Measurements from ENCODE around the gene KATNAL1.

Gene KATNAL1

DNA sequence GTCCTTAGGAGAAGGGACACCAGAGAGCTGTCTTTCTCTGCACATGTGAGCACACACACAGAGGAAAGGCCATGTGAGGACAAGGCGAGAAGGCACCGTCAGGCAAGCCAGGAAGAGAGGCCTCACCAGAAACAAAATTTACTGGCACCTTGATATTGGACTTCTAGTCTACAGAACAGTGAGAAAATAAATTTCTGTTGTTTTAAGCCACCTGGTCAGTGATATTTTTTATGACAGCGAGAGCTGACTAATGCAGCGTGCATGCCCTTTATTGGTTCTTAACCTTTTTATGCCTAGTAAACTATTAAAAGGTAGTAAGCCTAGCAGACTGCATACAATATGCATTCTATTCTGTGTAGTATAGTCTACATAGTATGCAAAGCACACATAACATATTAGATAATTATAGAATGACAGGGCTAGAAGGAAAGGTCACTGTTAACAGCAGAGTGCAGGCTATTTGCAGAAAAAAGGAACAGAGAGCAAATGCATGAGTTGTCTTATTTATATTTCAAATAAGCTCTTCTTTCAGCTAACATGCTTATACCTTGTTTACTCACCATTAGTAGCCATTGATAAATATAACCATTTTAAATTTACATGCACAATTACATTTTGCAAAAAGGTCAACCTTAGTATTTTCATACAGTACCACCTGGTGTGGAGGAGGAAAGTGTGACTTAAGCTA lies 25.2 kb upstream of the KATNAL1 start:
- no peak for DNase-seq (ENCODE audit: low spot score)

DNA sequence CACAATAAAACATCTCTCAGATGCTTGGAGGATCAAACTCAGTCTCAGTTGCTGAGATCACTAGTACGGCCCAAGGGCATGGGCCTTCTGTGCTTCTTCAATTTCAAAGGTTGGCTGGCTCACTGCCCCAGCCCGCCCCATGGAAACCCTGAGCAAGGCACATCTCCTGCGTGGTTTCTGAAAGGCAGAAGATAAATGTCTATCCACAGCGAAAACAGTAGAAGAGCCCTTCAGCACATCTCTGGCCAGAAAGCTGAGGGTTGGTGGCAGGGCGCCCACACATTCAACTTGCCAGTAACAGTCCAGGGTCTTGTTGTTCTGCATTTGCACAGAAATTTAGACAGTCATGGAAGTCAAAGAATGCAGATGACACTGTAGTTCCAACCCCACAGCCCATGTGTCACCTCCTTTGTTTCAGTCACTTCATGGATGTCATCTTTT lies 24.0 kb upstream of the KATNAL1 start:
- DNase-seq (ENCODE audit: low spot score) = peak; percentile 21

DNA sequence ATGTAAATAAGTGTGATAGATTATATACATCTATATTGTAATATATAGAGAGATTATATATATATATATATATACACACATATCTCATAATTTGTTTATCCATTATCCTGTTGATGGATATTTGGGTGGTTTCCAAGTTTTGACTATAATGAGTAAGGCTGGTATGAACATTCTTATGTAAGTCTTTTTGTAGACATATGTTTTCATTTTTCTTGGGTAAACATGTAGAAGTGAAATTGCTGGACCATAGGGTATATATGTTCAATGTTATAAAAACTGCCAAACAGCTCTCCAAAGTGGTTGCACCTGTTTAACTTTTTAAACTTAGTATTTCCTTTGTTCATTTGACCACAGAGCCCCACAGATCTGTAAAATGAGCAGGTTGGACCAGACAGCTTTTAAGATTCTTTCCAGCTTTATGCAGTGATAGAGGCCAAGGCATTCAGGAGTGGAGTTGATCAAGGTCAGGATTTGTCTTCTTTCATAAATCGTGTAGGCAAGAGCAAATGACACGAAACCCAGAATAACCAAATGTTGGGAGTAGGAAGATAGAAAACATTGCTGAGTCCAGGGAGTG lies 21.7 kb upstream of the KATNAL1 start:
- DNase-seq (ENCODE audit: low spot score) = no peak

DNA sequence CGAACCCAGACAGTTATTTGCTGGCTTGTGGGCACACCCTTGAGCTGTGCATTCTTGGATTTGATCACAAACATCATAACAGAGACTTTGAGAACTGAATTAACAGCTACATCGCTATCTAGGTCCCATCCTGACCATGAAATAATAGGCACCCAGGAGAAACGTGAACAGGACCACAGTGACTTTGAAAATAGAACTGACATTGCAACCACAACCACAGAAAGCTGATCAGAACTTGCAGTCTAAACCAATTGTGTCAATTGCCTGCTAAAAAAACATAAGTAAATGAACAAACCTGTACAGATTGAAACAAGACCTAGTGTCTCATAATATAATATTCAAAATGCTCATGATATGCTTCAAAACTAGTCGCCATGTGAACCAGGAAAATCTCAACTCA lies 18.3 kb upstream of the KATNAL1 start:
- no peak for DNase-seq (ENCODE audit: low spot score)

DNA sequence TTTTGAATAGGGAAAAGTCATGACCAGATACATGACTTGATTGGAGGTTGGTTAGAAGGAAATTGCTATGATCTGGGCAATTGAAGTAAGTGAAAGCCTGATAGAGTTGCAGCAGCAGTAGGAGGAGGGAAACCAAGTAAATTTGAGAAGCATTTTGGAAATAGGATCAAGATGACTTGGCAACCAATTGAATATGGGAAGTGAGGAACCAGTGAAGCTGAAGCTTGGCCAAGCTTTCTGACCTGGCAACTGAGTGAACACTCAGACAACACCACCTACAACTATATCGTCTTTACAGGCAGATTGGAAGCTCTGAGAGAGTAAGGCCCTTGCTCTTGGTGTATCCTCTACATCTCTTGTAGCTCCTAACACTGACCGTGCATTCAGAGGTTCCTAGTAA lies 16.2 kb upstream of the KATNAL1 start:
- DNase-seq (ENCODE audit: low spot score) = no peak

DNA sequence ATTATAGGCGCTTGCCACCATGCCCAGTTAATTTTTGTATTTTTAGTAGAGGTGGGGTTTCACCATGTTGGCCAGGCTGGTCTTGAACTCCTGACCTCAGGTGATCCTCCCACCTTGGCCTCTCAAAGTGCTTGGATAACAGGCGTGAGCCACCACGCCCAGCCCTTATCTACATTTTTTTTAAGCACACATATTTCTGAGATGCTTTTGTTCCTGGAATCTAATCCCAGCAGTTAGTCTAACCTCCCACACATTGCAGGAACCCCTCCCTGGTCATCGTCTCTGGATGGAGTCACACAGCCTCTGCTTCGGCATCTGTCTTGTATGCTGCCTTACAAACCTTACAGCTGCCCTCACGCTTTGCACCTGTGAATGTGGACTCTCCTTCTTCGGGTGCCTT lies 15.1 kb upstream of the KATNAL1 start:
- no peak for DNase-seq (ENCODE audit: low spot score)

DNA sequence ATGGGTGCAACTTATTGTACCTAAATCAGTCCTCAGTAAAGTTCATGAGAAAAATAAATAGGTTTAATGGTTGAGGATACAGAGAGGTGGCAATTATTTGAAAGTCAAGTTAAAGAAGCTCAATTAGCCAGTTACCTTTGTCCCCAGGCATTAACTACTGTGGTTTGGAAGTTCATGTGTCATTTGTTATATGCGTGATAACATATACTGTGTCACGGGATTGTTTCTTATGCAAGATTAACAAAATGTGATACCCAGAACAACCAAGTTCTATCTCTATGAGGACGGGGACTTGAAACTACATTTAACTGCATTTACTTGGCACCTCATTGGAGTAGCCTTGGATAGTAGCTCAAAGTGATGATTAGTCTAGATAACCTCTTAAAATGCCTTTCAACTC lies 13.9 kb upstream of the KATNAL1 start:
- no peak for DNase-seq (ENCODE audit: low spot score)

DNA sequence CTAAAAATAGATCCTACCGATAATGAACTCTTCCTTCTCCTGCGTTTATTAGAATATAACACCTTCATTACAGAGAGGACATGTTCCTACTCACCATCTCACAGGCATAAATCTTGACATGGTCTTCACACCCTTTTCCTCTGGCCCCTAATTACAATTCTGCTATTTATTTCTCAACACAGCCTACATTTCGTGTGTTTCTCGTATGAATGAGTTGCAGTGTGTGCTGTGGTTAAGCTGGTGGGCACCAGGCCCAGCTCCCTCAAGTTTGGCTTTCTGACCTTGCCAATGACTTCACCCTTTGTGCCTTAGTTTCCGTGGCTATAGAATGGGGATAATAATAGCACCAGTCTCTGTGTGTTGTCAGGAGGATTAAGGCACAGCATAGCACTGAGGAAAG lies 12.3 kb upstream of the KATNAL1 start:
- peak; percentile 49 for DNase-seq (ENCODE audit: low spot score)

DNA sequence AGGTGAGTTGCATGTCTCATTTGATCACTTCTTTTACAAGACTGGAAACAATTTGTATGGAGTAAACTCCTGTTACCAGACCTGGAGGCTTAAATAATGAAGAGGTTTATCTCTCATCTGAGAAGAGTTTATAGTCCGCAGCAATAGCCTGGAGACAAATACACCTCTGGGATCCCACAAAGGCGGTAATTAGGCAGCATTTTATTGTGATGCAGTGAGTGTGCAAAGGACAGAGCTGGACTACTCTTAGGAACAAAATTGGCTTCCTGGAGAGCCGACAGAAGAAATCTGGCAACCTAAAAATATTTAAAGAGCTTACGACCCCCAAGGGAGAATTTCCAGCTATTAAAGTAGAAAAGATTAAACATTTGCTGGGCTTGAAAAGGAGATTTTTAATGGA lies 11.8 kb upstream of the KATNAL1 start:
- DNase-seq (ENCODE audit: low spot score) = no peak

DNA sequence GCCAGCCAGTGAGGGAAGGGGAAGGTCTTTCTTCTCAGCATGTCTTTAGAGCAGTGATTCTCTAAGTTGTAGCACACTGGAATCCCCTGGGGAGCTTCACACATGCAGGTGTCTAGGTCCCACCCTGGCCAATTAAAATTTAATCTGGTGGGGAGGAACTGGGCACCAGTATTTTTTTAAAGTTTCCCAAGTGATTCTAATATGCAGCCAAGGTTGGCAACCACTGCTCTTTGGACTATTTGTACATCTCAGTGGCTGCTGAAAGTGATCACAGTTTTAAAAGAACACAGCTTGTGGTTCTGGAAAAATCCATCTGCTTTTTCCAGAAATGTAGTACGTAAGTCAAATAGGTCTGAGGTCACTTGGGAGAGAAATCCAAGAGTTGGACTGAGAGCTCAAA lies 10.7 kb upstream of the KATNAL1 start:
- DNase-seq (ENCODE audit: low spot score) = no peak

DNA sequence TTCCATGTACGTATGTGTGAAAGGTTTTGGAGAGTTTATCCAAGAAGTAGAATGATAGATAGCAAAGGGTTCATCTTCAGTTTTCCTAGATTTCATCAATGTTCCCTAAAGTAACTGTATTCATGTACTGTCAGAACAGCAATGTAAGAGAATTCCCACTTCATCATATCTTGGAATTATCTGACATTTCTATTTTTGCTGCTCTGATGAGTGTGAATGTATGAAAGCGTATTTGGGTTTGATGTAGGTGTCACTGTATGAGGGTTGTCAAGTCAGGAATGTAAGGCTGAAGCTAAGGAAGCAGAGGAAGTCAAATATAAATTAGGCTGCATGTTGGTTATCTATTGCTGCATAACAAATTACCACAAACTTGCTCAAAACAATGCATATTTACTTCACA lies 7.2 kb upstream of the KATNAL1 start:
- DNase-seq (ENCODE audit: low spot score) = no peak

DNA sequence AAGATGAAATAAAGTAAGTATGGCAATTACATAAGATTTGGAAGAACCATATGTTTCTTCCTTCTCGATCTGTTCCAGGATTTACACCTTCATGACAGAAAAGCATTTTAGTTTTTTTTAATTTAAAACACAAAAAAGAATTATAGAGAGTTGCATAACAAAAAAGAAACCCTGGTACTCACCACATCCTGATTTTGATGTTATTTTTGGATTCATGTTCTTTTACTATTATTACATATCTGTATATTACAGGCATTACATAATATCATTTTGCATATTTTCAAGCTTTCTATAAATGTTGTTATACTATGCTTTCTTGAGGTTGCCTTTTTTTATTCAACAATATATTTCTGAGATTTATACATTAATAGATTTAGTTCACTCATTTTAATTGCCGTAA lies 6.7 kb upstream of the KATNAL1 start:
- DNase-seq (ENCODE audit: low spot score) = no peak

DNA sequence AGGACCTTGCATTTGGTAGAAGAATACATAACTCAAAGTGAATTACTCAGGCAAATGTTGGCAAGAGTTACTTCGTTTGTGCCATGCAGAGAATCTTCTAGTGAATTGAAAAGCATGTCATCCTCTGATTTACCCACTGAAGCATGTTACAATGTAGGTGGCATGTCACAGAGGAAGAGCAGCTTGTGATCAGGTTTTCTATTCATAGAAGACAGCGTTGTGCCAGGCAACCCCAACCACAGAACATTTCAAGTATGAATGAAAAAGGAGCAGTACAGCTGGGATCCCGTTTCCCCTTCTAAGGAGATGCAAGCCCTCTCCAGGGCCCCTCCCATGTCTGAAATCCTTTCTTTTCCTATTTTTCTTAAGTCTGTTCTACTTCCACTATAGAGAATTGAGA lies 6.0 kb upstream of the KATNAL1 start:
- DNase-seq (ENCODE audit: low spot score) = no peak

DNA sequence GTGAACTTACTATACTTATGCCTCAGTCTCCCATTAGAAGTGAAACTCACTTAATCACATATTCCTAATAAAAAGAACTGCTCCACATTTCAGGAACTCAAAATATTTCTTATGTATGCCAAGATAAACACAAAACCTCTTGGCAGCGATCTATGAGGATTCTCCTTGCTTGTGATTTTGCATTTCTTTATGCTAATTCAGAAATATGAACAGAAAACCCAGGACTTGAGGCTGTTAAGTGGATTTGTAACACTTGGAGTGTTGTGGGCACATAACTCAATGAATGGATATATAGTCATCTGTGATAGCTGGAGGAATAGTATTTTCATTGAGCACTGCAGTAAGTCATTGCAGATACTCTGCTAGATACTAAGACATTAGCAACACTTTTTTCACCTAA lies 5.6 kb upstream of the KATNAL1 start:
- DNase-seq (ENCODE audit: low spot score) = no peak

DNA sequence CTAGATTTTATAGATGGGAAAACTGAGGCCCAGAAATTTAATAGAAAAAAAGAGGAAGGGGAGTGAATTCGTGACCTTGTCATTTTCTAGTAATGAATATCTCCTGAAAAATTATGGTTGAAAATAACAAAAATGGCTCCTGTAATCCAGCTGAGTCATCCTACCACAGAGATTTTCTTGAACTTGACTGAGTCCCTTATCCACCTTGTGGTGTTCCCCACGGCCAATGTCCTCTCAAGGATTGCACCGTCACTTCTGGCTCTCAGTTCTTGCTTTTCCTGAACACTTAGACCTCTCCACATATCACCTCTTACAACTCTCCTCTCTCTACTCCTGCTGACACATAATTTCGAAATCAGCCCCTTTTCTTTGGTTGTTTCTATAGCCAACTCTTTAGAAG lies 1.2 kb upstream of the KATNAL1 start:
- no peak for DNase-seq (ENCODE audit: low spot score)

DNA sequence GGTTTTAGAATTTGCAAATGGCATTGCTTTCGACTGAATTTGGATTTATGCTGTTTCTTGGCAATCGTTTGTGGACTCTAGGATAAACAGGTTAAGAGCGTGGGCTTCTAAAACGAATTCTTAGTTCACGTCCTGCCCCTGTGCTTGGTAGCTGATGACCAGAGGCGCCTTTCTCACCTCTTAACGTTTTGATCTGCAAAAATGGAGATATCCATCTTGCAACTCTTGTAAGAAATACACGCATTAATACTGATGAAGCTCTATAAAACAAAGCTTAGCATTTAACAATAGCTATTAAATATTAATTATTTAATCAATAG lies 580 bp upstream of the KATNAL1 start:
- no peak for DNase-seq (ENCODE audit: low spot score)

DNA sequence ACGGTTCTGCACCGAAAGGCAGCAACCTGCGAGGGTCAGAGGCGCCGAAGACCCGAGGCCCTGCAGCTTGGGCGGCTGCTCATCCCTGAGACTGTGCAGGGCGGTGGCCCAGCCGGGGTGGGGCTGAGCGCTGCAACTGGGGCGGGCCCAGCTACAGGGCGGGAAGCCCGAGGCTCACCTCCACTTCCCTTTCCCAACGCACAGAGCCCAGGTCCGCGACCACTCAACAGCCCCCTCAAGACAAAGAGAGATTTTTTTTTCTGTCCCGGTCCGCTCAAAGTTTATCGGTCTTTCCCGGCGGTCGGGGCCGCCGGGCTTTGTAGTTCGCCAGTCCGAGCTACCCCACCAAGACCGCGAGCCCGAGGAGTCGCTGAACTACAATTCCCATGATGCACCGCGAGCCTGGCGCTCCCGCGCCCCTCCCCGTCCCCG lies 573 bp downstream of the KATNAL1 start:
- peak; percentile 94 for DNase-seq (ENCODE audit: low spot score)

DNA sequence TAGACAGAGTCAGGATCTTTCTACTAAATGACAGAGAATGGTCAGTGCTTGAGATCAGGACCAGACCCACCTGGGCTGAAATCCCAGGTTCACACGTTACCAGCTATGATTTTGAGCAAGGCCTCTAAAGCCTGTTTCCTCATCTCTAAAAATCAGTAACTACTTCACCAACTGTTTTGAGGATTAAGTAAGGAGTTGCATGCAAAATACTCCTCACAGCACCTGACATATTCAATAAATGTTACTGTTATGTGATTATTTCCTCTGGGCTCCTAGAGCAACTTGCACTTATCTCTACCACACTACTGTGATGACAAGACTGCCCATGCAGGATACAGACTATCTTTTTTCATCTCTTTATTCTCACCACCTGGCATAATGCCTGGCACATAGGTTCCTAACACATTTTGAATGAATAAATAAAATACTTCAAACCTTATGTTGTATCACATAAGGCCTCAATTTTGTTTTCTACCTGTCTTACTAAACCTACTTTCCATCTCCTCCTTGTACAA lies 1.8 kb downstream of the KATNAL1 start:
- DNase-seq (ENCODE audit: low spot score) = no peak

DNA sequence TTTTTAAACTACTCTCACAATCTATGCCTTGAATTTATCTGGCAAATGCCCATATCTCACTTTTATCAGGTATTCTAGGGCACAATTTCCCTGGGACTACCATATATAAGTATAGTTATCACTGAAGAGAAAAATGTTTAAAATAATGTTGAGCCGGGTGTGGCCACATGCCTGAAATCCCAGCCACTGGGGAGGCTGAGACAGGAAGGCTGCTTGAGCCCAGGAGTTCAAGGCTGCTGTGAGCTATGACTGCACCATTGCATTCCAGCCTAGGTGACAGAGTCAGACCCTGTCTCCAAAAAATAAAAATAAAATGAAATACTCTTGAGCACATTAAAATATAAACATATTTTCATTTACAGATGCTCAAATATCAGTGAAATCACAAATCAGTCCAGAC lies 4.1 kb downstream of the KATNAL1 start:
- no peak for DNase-seq (ENCODE audit: low spot score)

DNA sequence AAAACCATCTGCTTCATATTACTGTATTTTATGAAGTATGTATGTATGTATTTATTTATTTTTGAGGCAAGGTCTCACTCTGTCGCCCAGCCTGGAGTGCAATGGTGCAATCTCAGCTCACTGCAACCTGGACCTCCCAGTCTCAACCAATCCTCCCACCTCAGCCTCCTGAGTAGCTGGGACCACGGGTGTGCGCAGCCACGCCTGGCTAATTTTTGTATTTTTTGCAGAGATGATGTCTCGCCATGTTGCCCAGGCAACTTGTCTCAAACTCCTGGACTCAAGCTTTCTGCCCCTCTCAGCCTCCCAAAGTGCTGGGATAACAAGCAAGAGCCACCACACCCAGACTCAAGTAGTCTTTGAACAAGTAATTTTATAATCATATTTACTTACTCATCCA lies 5.5 kb downstream of the KATNAL1 start:
- DNase-seq (ENCODE audit: low spot score) = no peak

DNA sequence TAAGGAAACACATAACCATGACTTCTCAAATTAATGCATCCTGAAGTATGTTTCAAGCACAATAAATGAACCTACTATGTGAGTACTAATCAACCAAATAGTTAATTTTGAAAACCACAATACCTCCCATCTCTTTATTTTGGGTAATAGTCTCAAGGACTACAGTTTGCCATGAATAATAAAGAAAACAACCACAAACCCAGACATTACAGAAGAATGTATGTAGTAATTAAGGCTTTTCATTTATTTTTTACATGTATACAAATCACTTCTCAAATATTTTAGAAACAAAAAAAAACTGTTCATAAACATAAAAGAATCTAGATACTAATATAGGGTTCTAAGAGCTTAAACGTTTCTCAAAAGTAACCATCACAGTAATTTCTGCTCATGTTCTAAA lies 6.8 kb downstream of the KATNAL1 start:
- DNase-seq (ENCODE audit: low spot score) = no peak

DNA sequence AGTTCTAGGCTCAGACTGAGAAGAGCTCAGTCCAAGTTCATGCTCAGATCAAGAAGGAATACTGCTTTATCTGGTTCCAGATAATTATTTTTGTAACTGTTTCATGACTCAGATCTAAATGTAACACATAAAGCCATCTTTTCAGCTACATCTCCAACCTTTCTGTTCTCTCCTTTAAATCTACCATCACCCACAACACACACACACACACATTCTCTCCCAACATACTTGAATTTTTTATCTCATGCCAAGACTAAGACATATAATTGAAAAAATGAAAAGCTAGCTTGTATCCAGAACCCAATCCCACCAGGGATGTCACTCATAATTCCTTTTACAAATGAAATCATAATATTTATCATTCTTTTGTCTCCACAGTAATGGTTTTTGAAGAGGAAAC lies 7.6 kb downstream of the KATNAL1 start:
- no peak for DNase-seq (ENCODE audit: low spot score)

DNA sequence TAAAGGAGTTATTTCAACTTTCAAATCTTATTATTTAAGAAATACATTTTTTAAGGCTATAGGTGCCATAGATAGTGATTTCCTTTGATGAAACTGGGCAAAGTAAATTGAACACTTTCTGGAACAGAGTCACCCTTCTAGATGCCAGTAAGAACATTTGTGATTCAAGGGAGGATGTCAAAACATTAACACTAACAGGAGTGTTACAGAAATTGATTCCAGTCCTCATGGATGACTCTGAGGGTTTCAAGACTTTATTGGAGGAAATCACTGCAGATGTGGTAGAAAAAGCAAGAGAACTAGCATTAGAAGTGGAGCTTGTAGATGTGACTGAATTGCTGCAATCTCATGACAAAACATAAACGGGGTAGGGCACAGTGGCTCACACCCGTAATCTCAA lies 12.2 kb downstream of the KATNAL1 start:
- no peak for DNase-seq (ENCODE audit: low spot score)

DNA sequence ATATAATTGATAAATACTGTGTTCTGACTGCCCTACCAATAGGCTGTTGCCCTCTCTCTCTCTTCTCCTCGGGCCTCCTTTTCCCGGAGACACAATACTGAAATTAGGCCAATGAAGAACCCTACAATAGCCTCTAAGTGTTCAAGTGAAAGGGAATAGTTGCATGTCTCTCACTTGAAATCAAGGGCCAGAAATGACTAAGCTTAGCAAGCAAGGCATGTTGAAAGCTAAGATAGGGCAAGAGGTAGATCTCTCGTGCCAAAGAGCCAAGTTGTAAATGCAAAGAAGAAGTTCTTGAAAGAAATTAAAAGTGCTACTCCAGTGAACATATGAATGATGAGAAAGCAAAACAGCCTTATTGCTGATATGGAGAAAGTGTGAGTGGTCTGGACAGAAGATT lies 13.3 kb downstream of the KATNAL1 start:
- no peak for DNase-seq (ENCODE audit: low spot score)
